MM.1S (cell line): ENCODE measurements around the gene TRIM32.

Experiments used
- CTCF ChIP-seq: fragments of 300-600 bp; sonication (generic); IDR thresholded peaks from 2 replicates; pipeline ENCODE4 v1.5.1; 2016; ENCODE audit warnings: antibody characterized with exemption, low read length, mixed read lengths
- EZH2 ChIP-seq: fragments of 300-600 bp; sonication (generic); optimal IDR thresholded peaks from 2 replicates; pipeline ENCODE3; 2017; ENCODE audit warnings: low read depth, mild to moderate bottlenecking, antibody characterized with exemption, low read length, mixed read lengths
- EZH2phosphoT487 ChIP-seq: fragments of 300-600 bp; sonication (generic); IDR thresholded peaks from 2 replicates; pipeline ENCODE4 v1.6.1; 2018; ENCODE audit warnings: antibody characterized with exemption, low read length

DNA sequence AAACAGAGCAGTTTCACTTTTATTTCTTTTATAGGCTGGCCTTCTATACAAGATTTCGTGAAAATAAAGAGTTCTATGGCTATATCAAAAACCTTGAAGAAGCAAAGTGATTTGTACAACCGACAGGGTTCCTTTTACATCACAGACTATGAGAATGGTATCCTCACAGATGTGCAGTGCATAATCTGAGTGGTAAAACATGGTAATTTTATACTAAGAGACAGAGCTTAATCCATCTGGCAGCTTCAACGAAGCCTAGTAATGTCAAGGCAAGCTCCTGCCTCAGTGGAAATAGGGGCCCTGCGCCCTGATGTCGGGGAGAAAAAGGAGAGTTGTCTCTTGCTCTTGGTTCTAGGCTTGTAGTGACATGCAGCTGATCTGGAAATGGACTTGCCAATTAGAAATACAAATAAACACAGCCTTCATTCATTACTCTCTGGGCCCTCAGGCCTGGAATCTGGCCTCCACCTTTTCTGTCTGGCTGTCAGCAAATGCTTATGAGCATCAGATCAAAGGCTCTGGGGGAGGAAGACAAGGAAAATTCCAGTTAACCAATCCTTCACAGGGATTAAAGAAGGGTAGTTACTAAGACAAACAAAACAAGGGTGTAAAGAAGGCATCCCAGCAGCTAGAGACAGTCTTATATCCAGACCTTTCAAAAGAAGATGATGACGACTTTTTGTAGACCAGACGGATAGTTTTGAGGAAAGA, 33.6 kb upstream of the TRIM32 start:
- TF ChIP-seq EZH2 (no peak), CTCF (no peak), EZH2phosphoT487 (no peak)
